Astrocyte (in vitro differentiated cells and primary cell): ENCODE results near the gene PLXND1. TPM values are rescaled to one million over a fixed set of nuclear protein-coding genes. Genes with fewer than 3 reads are reported as not detected.
A peak's percentile ranks its signal among the peaks of the same experiment; 100 is the strongest.

Experiments used
- DNase-seq: peaks from one replicate; pipeline ENCODE4 v3.0.0-alpha.2; 2010; ENCODE audit warnings: low read depth
- FAIRE-seq: peaks from 2 replicates; lab custom pipeline; 2011; peaks lifted over from hg19 to GRCh38; lab: Jason Lieb, UNC
- H2AFZ ChIP-seq: 2 replicates; pipeline ENCODE4 v1.6.0; 2012; ENCODE audit warnings: low read depth, low read length, inconsistent platforms
- H3K27ac ChIP-seq: 2 replicates; pipeline ENCODE4 v1.5.1; 2011; ENCODE audit warnings: low read depth, low read length, inconsistent platforms
- H3K27me3 ChIP-seq: 2 replicates; pipeline ENCODE4 v1.6.0; 2011; ENCODE audit warnings: low read length, inconsistent platforms; ENCODE audit not compliant: insufficient read depth
- H3K36me3 ChIP-seq: 2 replicates; pipeline ENCODE4 v1.5.1; 2011; ENCODE audit warnings: low read length, inconsistent platforms; ENCODE audit not compliant: insufficient read depth
- H3K4me1 ChIP-seq: 2 replicates; pipeline ENCODE4 v1.5.1; 2011; ENCODE audit warnings: low read length, inconsistent platforms; ENCODE audit not compliant: insufficient read depth
- H3K4me2 ChIP-seq: 2 replicates; pipeline ENCODE4 v1.6.0; 2012; ENCODE audit warnings: low read length, inconsistent platforms
- H3K4me3 ChIP-seq: 2 replicates; pipeline ENCODE4 v1.5.1; 2011; ENCODE audit warnings: low read depth, mild to moderate bottlenecking, low read length, inconsistent platforms; ENCODE audit not compliant: insufficient read depth
- H3K79me2 ChIP-seq: 2 replicates; pipeline ENCODE4 v1.6.0; 2012; ENCODE audit warnings: mild to moderate bottlenecking, low read length, inconsistent platforms; ENCODE audit not compliant: insufficient read depth
- H3K9ac ChIP-seq: 2 replicates; pipeline ENCODE4 v1.6.0; 2012; ENCODE audit warnings: mild to moderate bottlenecking, low read length, inconsistent platforms
- H3K9me3 ChIP-seq: 2 replicates; pipeline ENCODE4 v1.5.1; 2012; ENCODE audit warnings: low read depth, mild to moderate bottlenecking, low read length, inconsistent platforms; ENCODE audit not compliant: insufficient read depth
- H4K20me1 ChIP-seq: 2 replicates; pipeline ENCODE4 v1.6.0; 2012; ENCODE audit warnings: low read length, inconsistent platforms; ENCODE audit not compliant: insufficient read depth
- H3K27ac Mint-ChIP-seq: one replicate; pipeline ENCODE4 v1.8.0; 2021; ENCODE audit warnings: mild to moderate bottlenecking, mixed read lengths; ENCODE audit not compliant: unreplicated experiment
- H3K27me3 Mint-ChIP-seq: one replicate; pipeline ENCODE4 v1.8.0; 2021; ENCODE audit warnings: low read depth, mixed read lengths; ENCODE audit not compliant: unreplicated experiment
- H3K36me3 Mint-ChIP-seq: one replicate; pipeline ENCODE4 v1.8.0; 2021; ENCODE audit warnings: low read depth, mixed read lengths; ENCODE audit not compliant: unreplicated experiment
- H3K4me1 Mint-ChIP-seq: one replicate; pipeline ENCODE4 v1.8.0; 2021; ENCODE audit warnings: low read depth, mixed read lengths; ENCODE audit not compliant: unreplicated experiment
- H3K4me3 Mint-ChIP-seq: one replicate; pipeline ENCODE4 v1.8.0; 2021; ENCODE audit warnings: mild to moderate bottlenecking, moderate library complexity, mixed read lengths; ENCODE audit not compliant: unreplicated experiment
- H3K9me3 Mint-ChIP-seq: one replicate; pipeline ENCODE4 v1.8.0; 2021; ENCODE audit warnings: mild to moderate bottlenecking, mixed read lengths; ENCODE audit not compliant: unreplicated experiment
- CTCF ChIP-seq: IDR thresholded peaks from 2 replicates; pipeline ENCODE4 v1.5.1; 2011; ENCODE audit warnings: low read depth, mild to moderate bottlenecking, inconsistent platforms, low read length, moderate library complexity; ENCODE audit not compliant: insufficient read depth
- EZH2 ChIP-seq: IDR thresholded peaks from 2 replicates; pipeline ENCODE4 v1.6.1; 2012; ENCODE audit warnings: mild to moderate bottlenecking, low read length, inconsistent platforms; ENCODE audit not compliant: insufficient read depth
- total RNA-seq: library from RNA; stranded (reverse); gene quantifications from 2 replicates; pipeline ENCODE4 v1.2.1, GENCODE V29; 2021

PLXND1 gene
- total RNA-seq, 1 donor from 2014 or later: 184 TPM

- Histone ChIP-seq H3K79me2 (peaks cover 89% of the 10 kb centered on the region), H2AFZ (no peak overlapping the region), H3K27me3 (no peaks in the 10 kb centered on the region), H3K9me3 (no peaks in the 10 kb centered on the region), H3K4me1 (peaks cover 63% of the 10 kb centered on the region), H3K9ac (peak overlapping the region; percentile 79), H3K27ac (peak overlapping the region; percentile 91), H3K36me3 (no peaks in the 10 kb centered on the region), H4K20me1 (peaks cover 24% of the 10 kb centered on the region), H3K4me2 (peak overlapping the region; percentile 80), H3K4me3 (no peak overlapping the region)
- peaks cover 2% of the 10 kb centered on the region for H3K36me3 Mint-ChIP-seq
- no peak overlapping the region for H3K4me3 Mint-ChIP-seq
- FAIRE-seq (no peak), DNase-seq (no peak)
- H3K27ac Mint-ChIP-seq: peak overlapping the region; percentile 86
- no peaks in the 10 kb centered on the region for H3K9me3 Mint-ChIP-seq
- H3K27me3 Mint-ChIP-seq: no peaks in the 10 kb centered on the region
- H3K4me1 Mint-ChIP-seq: peaks cover 78% of the 10 kb centered on the region
- TF ChIP-seq EZH2 (no peak), CTCF (no peak)
Measured at GRCh38 chr3:129598484-129598883, 8.0 kb downstream of the PLXND1 start.

- peaks cover 78% of the 10 kb centered on the region for H3K4me1 Mint-ChIP-seq
- FAIRE-seq (no peak), DNase-seq (peak; percentile 24)
- H3K36me3 Mint-ChIP-seq: peaks cover 2% of the 10 kb centered on the region
- peak overlapping the region; percentile 27 for H3K27ac Mint-ChIP-seq
- Histone ChIP-seq H3K4me2 (peak overlapping the region; percentile 80), H3K27me3 (no peaks in the 10 kb centered on the region), H3K4me3 (no peak overlapping the region), H3K79me2 (peaks cover 89% of the 10 kb centered on the region), H3K36me3 (no peaks in the 10 kb centered on the region), H3K4me1 (peaks cover 62% of the 10 kb centered on the region), H2AFZ (peak overlapping the region; percentile 54), H3K27ac (peak overlapping the region; percentile 91), H4K20me1 (peaks cover 21% of the 10 kb centered on the region), H3K9ac (peak overlapping the region; percentile 79), H3K9me3 (no peaks in the 10 kb centered on the region)
- TF ChIP-seq EZH2 (no peak), CTCF (no peak)
- no peaks in the 10 kb centered on the region for H3K27me3 Mint-ChIP-seq
- no peaks in the 10 kb centered on the region for H3K9me3 Mint-ChIP-seq
- H3K4me3 Mint-ChIP-seq: no peak overlapping the region
Measured at GRCh38 chr3:129598000-129598381, 8.5 kb downstream of the PLXND1 start.
